Adrenal gland (tissue), 12 donors: ENCODE data around the gene THBS4. TPM values are rescaled to one million over a fixed set of nuclear protein-coding genes. Genes with fewer than 3 reads are reported as not detected.
A peak's percentile ranks its signal among the peaks of the same experiment; 100 is the strongest.

Experiments used
- DNase-seq, 7 donors: peaks; one replicate each; pipeline ENCODE4 v3.0.0-alpha.2; 2019 to 2020
- H3K27ac ChIP-seq, 5 donors: fragments of 200-600 bp; sonication (generic) in 4 of 5; 1 replicate in 3 of 5; 2 replicates in 2 of 5; pipeline versions ENCODE4 v1.5.1 to v1.8.0; 2016 to 2020; ENCODE audit warnings: mild to moderate bottlenecking in 1 of 5
- H3K27me3 ChIP-seq: fragments of 200-600 bp; 2 replicates; pipeline ENCODE4 v1.8.0; 2021
- H3K36me3 ChIP-seq, 2 donors: fragments of 200-600 bp; replicated peaks in 1 of 2; 1 replicate in 1 of 2; 2 replicates in 1 of 2; pipeline versions ENCODE4 v1.5.1 to v1.8.0; 2018 to 2022
- H3K4me1 ChIP-seq, 2 donors: fragments of 200-600 bp; replicated peaks in 1 of 2; 1 replicate in 1 of 2; 2 replicates in 1 of 2; pipeline versions ENCODE4 v1.5.1 to v1.8.0; 2018 to 2021
- H3K4me3 ChIP-seq, 4 donors: fragments of 200-600 bp; sonication (generic) in 3 of 4; one replicate each; pipeline ENCODE4 v1.5.1; 2016 to 2018
- H3K9me3 ChIP-seq, 3 donors: fragments of 200-600 bp; sonication (generic) in 1 of 3; replicated peaks in 1 of 3; 1 replicate in 2 of 3; 2 replicates in 1 of 3; pipeline versions ENCODE4 v1.5.1 to v1.8.0; 2016 to 2021
- POLR2A ChIP-seq, 2 donors: fragments of 450-650 bp; IDR thresholded peaks; one replicate each; pipeline ENCODE4 v1.6.1; 2017; ENCODE audit warnings: antibody characterized with exemption in 2 of 2, mild to moderate bottlenecking in 2 of 2, moderate library complexity in 1 of 2
- WGBS, 4 donors: extraction: QIAGEN DNeasy Blood & Tissue Kit in 2 of 4; methylation state at CpG; one replicate each; pipeline versions ENCODE4 v1.1.5 to v1.1.7; 2013 to 2017; 5-methylcytosine and 5-hydroxymethylcytosine counted together
- intact Hi-C, 2 donors: fragments of 100-400 bp; cut with DNase I; formaldehyde crosslinking; loops; one replicate each; pipeline versions ENCODE4 v1.14.1 to v1.15.0; 2022 to 2023
- polyA plus RNA-seq, 3 donors: library from polyadenylated mRNA; stranded (reverse); fragments of 200-250 nt in 2 of 3; fragments of 350-450 nt in 1 of 3; fragmentation: Illumina TruSeq in 1 of 3; extraction: RNeasy Lipid Tissue Mini Kit (QIAGEN cat#74804) in 1 of 3; gene quantifications; one replicate each; pipeline ENCODE4 v1.2.3, GENCODE V29; 2013 to 2014
- total RNA-seq, 9 donors: library from RNA; depleted of rRNA in 4 of 9; stranded (reverse); fragments of >200 nt in 4 of 9; fragments of 120-200 nt in 1 of 9; fragmentation: NEBNext Ultra II Directional in 1 of 9; extraction: Animal tissue kit (Norgen Biotek cat#: 25700) in 1 of 9; gene quantifications; one replicate each; pipeline versions ENCODE4 v1.1.0 to v1.2.4, GENCODE V29; 2013 to 2023
- TF ChIP-seq, protein P1 (sequence below), 6 experiments: fragments of 450-650 bp in 4 of 6; fragments of 200-600 bp in 2 of 6; sonication (generic) in 1 of 6; IDR thresholded peaks; 1 replicate in 5 of 6; 2 replicates in 1 of 6; pipeline versions ENCODE4 v1.5.1 to v1.8.0; 2016 to 2021; ENCODE audit warnings: antibody characterized with exemption in 6 of 6, mild to moderate bottlenecking in 2 of 6, moderate library complexity in 1 of 6
- donor health status: healthy with polysubstance abuse.
- donor health status: Bipolar disorder and iron deficiency.
- donor health status: DM: yes; HTN: yes; CAD: no.
- donor health status: DM: no; HTN: no; CAD: no.
- donor health status: DM: no; HTN: no; CAD: no.
- donor health status: DM: yes; HTN: yes; CAD: no.

Gene THBS4
- total and polyA plus RNA-seq, 12 donors: 0.36 to 9.3 (median 2.1) TPM

DNA sequence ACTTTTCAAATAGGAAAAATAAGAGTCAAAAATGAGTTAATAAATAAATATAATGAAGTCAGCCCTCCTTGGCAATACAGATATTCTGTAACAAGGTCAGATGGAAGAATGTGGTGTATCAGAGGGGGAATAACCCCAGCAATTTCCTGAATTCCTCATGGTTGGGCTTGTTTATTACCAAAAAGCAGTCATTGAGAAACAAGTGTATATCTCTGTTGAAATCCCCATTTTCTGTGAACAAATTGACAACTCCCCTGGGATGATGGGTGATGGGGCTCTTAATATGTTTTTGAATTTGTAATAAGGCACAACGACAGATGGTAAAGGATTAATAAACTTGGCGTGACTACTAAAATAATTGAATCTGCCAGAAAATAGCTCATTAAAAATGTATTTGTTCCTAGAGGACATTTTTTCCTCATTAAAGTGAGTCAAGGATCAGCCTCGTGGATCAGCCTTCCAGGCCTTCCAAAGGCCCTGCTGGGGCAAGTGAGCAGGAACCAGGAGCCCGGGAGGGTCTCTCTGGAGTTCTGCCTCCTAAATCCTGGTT, 34.2 kb downstream of the THBS4 start:
- no peaks in the 10 kb centered on the region for H3K36me3 ChIP-seq
- 64 to 71% (median 66%) methylated on average over 4 of the region's 4 CpGs for WGBS, 4 donors
- no peaks in the 10 kb centered on the region for H3K9me3 ChIP-seq
- intact Hi-C loops: no loop called here
- TF ChIP-seq, protein P1, sequence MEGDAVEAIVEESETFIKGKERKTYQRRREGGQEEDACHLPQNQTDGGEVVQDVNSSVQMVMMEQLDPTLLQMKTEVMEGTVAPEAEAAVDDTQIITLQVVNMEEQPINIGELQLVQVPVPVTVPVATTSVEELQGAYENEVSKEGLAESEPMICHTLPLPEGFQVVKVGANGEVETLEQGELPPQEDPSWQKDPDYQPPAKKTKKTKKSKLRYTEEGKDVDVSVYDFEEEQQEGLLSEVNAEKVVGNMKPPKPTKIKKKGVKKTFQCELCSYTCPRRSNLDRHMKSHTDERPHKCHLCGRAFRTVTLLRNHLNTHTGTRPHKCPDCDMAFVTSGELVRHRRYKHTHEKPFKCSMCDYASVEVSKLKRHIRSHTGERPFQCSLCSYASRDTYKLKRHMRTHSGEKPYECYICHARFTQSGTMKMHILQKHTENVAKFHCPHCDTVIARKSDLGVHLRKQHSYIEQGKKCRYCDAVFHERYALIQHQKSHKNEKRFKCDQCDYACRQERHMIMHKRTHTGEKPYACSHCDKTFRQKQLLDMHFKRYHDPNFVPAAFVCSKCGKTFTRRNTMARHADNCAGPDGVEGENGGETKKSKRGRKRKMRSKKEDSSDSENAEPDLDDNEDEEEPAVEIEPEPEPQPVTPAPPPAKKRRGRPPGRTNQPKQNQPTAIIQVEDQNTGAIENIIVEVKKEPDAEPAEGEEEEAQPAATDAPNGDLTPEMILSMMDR (IDR thresholded peaks at IDR 0.05): no peak
- TF ChIP-seq POLR2A (IDR thresholded peaks at IDR 0.05): no peak
- no peak for DNase-seq
- peak overlapping the region in 2 of 5 donors; percentile 19 to 65 for H3K27ac ChIP-seq
- H3K4me3 ChIP-seq: no peak overlapping the region
- H3K4me1 ChIP-seq: no peaks in the 10 kb centered on the region
- H3K27me3 ChIP-seq: no peaks in the 10 kb centered on the region

GRCh38 chr5:80069918-80070318, 34.8 kb downstream of the THBS4 start:
- H3K27me3 ChIP-seq: no peaks in the 10 kb centered on the region
- no peaks in the 10 kb centered on the region for H3K36me3 ChIP-seq
- H3K4me3 ChIP-seq: no peak overlapping the region
- H3K9me3 ChIP-seq: no peaks in the 10 kb centered on the region
- no peak for TF ChIP-seq POLR2A (IDR thresholded peaks at IDR 0.05)
- TF ChIP-seq, protein P1 (IDR thresholded peaks at IDR 0.05): no peak
- WGBS, 4 donors: 19 to 63% (median 44%) methylated on average over 3 of the region's 3 CpGs
- H3K27ac ChIP-seq: peak overlapping the region in 2 of 5 donors; percentile 19 to 65
- DNase-seq: no peak
- intact Hi-C loops: no loop called here
- H3K4me1 ChIP-seq: no peaks in the 10 kb centered on the region

GRCh38 chr5:80070338-80071056, 35.3 kb downstream of the THBS4 start:
- no peaks in the 10 kb centered on the region for H3K9me3 ChIP-seq
- intact Hi-C loops: no loop called here
- TF ChIP-seq POLR2A (IDR thresholded peaks at IDR 0.05): no peak
- TF ChIP-seq, protein P1 (IDR thresholded peaks at IDR 0.05): no peak
- 76 to 87% (median 81%) methylated on average over 10 of the region's 10 CpGs for WGBS, 4 donors
- H3K4me1 ChIP-seq: no peaks in the 10 kb centered on the region
- DNase-seq: no peak
- no peak overlapping the region for H3K4me3 ChIP-seq
- H3K36me3 ChIP-seq: no peaks in the 10 kb centered on the region
- peak overlapping the region in 1 of 5 donors; percentile 40 for H3K27ac ChIP-seq
- no peaks in the 10 kb centered on the region for H3K27me3 ChIP-seq

- H3K36me3 ChIP-seq: no peaks in the 10 kb centered on the region
- intact Hi-C loops: no loop called here
Observed at GRCh38 chr5:80071510-80072021, 36.4 kb downstream of the THBS4 start.

More at GRCh38 chr5:80071510-80072021, 36.4 kb downstream of the THBS4 start:
- no peak overlapping the region for H3K27ac ChIP-seq
- TF ChIP-seq POLR2A (IDR thresholded peaks at IDR 0.05): no peak
- TF ChIP-seq, protein P1 (IDR thresholded peaks at IDR 0.05): no peak
- H3K4me1 ChIP-seq: no peaks in the 10 kb centered on the region
- no peaks in the 10 kb centered on the region for H3K9me3 ChIP-seq
- no peak for DNase-seq
- no peaks in the 10 kb centered on the region for H3K27me3 ChIP-seq
- WGBS, 4 donors: 78 to 100% (median 90%) methylated on average over 2 of the region's 2 CpGs
- no peak overlapping the region for H3K4me3 ChIP-seq
